K562 (cell line): Measurements from ENCODE around the gene GRIN2D. TPM values are rescaled to one million over a fixed set of nuclear protein-coding genes. Genes with fewer than 3 reads are reported as not detected.

Experiments used
- CUX1 ChIP-seq: fragments of 200-800 bp; sonication (Bioruptor generic); IDR thresholded peaks from 2 replicates; pipeline ENCODE4 v1.6.1; 2016; ENCODE audit warnings: missing genetic modification characterization, missing compliant biosample characterization
- DACH1 ChIP-seq: fragments of 450-650 bp; IDR thresholded peaks from 2 replicates; pipeline ENCODE4 v1.6.1; 2018; ENCODE audit not compliant: partially characterized antibody
- KLF13 ChIP-seq: fragments of 450-650 bp; IDR thresholded peaks from 2 replicates; pipeline ENCODE4 v1.6.1; 2016; ENCODE audit warnings: missing genetic modification characterization, low read depth, mild to moderate bottlenecking, missing compliant biosample characterization, moderate library complexity, borderline replicate concordance
- MTF1 ChIP-seq: fragments of 250-450 bp; sonication (Bioruptor Pico); IDR thresholded peaks from 2 replicates; pipeline ENCODE4 v1.9.0; 2021; ENCODE audit warnings: moderate library complexity, mild to moderate bottlenecking, inconsistent platforms, borderline replicate concordance
- NFE2 ChIP-seq: IDR thresholded peaks from 2 replicates; pipeline ENCODE4 v1.6.1; 2014; ENCODE audit warnings: antibody characterized with exemption, low read depth
- PHF8 ChIP-seq: fragments of 200-600 bp; sonication (generic); IDR thresholded peaks from 2 replicates; pipeline ENCODE4 v1.6.1; 2012; ENCODE audit warnings: mixed run types, mild to moderate bottlenecking, inconsistent platforms, low read length, moderate library complexity, borderline replicate concordance
- PML ChIP-seq: IDR thresholded peaks from 2 replicates; pipeline ENCODE4 v1.6.1; 2012; ENCODE audit warnings: low read length, inconsistent platforms
- ZBTB8A ChIP-seq: fragments of 450-650 bp; IDR thresholded peaks from 2 replicates; pipeline ENCODE4 v1.6.1; 2018; ENCODE audit warnings: mild to moderate bottlenecking, moderate library complexity; ENCODE audit not compliant: partially characterized antibody
- ZNF75A ChIP-seq: fragments of 450-650 bp; formaldehyde crosslinking; IDR thresholded peaks from 2 replicates; pipeline ENCODE4 v1.4.0; 2020; ENCODE audit warnings: mild to moderate bottlenecking
- polyA plus RNA-seq, 8 experiments: library from polyadenylated mRNA; depleted of rRNA in 4 of 8; stranded (reverse) in 5 of 8; unstranded in 3 of 8; fragments of >200 nt; fragmentation: Nextera tagmentation in 2 of 8; fragmentation: Illumina TruSeq in 1 of 8; extraction: Ambion mirVana in 2 of 8; extraction: Trizol in 1 of 8; gene quantifications; 2 replicates each; pipeline versions ENCODE4 v1.2.1 to v1.2.3, GENCODE V29; 2011 to 2014; ENCODE audit warnings: inconsistent platforms in 1 of 8, missing spikeins in 1 of 8
- total RNA-seq, 7 experiments: library from RNA; depleted of rRNA in 6 of 7; stranded (reverse); fragments of >200 nt in 6 of 7; fragmentation: Illumina TruSeq in 2 of 7; extraction: Trizol in 2 of 7; gene quantifications; 2 replicates each; pipeline versions ENCODE4 v1.2.1 to v1.2.3, GENCODE V29; 2011 to 2021; ENCODE audit warnings: low replicate concordance in 1 of 7
- TF ChIP-seq, protein P1 (sequence below): sonication (generic); formaldehyde crosslinking; IDR thresholded peaks from 2 replicates; pipeline ENCODE4 v1.8.1; 2023; ENCODE audit warnings: mild to moderate bottlenecking, missing genetic modification reagents
- TF ChIP-seq, protein P2 (sequence below): sonication (generic); formaldehyde crosslinking; IDR thresholded peaks from 2 replicates; pipeline ENCODE4 v1.8.0; 2022; ENCODE audit warnings: mild to moderate bottlenecking, missing genetic modification reagents
- TF ChIP-seq, protein P3 (sequence below): sonication (generic); formaldehyde crosslinking; IDR thresholded peaks from 2 replicates; pipeline ENCODE4 v1.8.1; 2023; ENCODE audit warnings: missing genetic modification reagents, mild to moderate bottlenecking, borderline replicate concordance

GRIN2D gene
- total and polyA plus RNA-seq, 9 of the 15 experiments (the other 6 are each of a cell fraction or from before 2014, with no cell fraction given) = 0.32 to 31.5 (median 1.8) TPM

GRCh38 chr19:48398375-48399235 is 5.1 kb downstream of the GRIN2D start (continued):
- no peak for TF ChIP-seq DACH1
- TF ChIP-seq, protein P1, sequence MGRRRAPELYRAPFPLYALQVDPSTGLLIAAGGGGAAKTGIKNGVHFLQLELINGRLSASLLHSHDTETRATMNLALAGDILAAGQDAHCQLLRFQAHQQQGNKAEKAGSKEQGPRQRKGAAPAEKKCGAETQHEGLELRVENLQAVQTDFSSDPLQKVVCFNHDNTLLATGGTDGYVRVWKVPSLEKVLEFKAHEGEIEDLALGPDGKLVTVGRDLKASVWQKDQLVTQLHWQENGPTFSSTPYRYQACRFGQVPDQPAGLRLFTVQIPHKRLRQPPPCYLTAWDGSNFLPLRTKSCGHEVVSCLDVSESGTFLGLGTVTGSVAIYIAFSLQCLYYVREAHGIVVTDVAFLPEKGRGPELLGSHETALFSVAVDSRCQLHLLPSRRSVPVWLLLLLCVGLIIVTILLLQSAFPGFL (CRISPR knock-in tag) = 0 out of 2 replicates have a peak, but pooled peaks have one; percentile 66
- TF ChIP-seq ZNF75A (CRISPR knock-in tag) = no peak
- peak; percentile 20; the same call in 1 of the 2 replicates for TF ChIP-seq CUX1 (CRISPR knock-in tag)
- 0 out of 2 replicates have a peak, but pooled peaks have one; percentile 42 for TF ChIP-seq KLF13 (tag)
- TF ChIP-seq ZBTB8A = no peak
- TF ChIP-seq NFE2 = no peak
- TF ChIP-seq, protein P2, sequence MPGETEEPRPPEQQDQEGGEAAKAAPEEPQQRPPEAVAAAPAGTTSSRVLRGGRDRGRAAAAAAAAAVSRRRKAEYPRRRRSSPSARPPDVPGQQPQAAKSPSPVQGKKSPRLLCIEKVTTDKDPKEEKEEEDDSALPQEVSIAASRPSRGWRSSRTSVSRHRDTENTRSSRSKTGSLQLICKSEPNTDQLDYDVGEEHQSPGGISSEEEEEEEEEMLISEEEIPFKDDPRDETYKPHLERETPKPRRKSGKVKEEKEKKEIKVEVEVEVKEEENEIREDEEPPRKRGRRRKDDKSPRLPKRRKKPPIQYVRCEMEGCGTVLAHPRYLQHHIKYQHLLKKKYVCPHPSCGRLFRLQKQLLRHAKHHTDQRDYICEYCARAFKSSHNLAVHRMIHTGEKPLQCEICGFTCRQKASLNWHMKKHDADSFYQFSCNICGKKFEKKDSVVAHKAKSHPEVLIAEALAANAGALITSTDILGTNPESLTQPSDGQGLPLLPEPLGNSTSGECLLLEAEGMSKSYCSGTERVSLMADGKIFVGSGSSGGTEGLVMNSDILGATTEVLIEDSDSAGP (CRISPR knock-in tag) = no peak
- TF ChIP-seq, protein P3, sequence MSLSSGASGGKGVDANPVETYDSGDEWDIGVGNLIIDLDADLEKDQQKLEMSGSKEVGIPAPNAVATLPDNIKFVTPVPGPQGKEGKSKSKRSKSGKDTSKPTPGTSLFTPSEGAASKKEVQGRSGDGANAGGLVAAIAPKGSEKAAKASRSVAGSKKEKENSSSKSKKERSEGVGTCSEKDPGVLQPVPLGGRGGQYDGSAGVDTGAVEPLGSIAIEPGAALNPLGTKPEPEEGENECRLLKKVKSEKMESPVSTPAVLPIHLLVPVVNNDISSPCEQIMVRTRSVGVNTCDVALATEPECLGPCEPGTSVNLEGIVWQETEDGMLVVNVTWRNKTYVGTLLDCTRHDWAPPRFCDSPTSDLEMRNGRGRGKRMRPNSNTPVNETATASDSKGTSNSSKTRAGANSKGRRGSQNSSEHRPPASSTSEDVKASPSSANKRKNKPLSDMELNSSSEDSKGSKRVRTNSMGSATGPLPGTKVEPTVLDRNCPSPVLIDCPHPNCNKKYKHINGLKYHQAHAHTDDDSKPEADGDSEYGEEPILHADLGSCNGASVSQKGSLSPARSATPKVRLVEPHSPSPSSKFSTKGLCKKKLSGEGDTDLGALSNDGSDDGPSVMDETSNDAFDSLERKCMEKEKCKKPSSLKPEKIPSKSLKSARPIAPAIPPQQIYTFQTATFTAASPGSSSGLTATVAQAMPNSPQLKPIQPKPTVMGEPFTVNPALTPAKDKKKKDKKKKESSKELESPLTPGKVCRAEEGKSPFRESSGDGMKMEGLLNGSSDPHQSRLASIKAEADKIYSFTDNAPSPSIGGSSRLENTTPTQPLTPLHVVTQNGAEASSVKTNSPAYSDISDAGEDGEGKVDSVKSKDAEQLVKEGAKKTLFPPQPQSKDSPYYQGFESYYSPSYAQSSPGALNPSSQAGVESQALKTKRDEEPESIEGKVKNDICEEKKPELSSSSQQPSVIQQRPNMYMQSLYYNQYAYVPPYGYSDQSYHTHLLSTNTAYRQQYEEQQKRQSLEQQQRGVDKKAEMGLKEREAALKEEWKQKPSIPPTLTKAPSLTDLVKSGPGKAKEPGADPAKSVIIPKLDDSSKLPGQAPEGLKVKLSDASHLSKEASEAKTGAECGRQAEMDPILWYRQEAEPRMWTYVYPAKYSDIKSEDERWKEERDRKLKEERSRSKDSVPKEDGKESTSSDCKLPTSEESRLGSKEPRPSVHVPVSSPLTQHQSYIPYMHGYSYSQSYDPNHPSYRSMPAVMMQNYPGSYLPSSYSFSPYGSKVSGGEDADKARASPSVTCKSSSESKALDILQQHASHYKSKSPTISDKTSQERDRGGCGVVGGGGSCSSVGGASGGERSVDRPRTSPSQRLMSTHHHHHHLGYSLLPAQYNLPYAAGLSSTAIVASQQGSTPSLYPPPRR (CRISPR knock-in tag) = no peak
- peak; percentile 89; the same call in 1 of the 2 replicates for TF ChIP-seq PHF8
- TF ChIP-seq MTF1 (CRISPR knock-in tag) = no peak
- peak; percentile 61; the same call in 1 of the 2 replicates for TF ChIP-seq PML
